RCC 7860 (cell line): ENCODE measurements around the gene MFSD12.
"Not testable (repeated sequence)": the region's sequence is repeated elsewhere in the genome, so short reads cannot be mapped to it uniquely, and the experiment has no call there.

Source experiments
- DNase-seq: peaks from one replicate; pipeline ENCODE4 v3.0.0-alpha.2; 2015; ENCODE audit warnings: low spot score
- FAIRE-seq: peaks from 2 replicates; lab custom pipeline; 2012; peaks lifted over from hg19 to GRCh38; lab: Jason Lieb, UNC

The MFSD12 gene

DNA sequence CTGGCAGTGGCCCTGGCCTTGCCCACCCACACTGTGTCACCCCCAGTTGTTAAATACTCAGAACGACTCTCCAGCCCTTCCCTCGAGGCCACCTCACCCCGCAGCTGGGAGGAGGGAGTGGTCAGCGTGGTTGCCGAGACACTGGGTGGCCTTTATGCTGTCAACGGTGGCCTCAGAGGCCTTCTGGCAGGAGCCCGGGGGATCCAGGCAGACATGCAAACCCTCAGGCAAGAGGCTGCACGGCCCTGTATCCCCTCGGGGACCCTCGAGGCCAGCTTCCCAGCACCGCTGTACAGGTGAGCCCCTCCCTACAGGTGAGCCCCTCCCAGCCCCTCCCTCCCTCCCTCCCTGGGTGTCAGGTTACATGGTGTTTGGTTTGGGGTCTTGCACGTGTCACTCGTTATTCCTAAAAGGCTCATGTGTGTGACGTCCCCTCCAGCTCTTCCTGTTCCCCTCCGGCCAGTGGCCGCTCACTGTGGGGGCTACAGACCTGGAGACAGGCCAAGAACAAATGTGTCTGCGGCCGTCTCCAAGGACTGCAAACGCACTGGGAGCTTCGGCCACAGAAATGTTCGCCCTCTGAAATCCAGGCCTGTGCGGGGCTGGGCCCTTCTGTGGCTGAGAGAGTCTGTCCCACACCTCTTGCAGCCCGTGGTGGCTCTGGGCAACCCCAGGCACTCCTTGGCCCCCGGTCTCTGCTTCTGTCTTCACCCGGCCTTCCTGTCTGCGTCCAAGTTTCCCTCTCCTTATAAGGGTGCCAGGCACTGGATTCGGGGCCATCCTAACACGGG lies 18.2 kb downstream of the MFSD12 start, which contains the start of gene TEKTIP1:
TEKTIP1 (plus strand) TSS at position 210 of the 791 bp plus-strand sequence; CDS start at position 214, 4 bp downstream.
- DNase-seq = no peak
- FAIRE-seq = no peak

DNA sequence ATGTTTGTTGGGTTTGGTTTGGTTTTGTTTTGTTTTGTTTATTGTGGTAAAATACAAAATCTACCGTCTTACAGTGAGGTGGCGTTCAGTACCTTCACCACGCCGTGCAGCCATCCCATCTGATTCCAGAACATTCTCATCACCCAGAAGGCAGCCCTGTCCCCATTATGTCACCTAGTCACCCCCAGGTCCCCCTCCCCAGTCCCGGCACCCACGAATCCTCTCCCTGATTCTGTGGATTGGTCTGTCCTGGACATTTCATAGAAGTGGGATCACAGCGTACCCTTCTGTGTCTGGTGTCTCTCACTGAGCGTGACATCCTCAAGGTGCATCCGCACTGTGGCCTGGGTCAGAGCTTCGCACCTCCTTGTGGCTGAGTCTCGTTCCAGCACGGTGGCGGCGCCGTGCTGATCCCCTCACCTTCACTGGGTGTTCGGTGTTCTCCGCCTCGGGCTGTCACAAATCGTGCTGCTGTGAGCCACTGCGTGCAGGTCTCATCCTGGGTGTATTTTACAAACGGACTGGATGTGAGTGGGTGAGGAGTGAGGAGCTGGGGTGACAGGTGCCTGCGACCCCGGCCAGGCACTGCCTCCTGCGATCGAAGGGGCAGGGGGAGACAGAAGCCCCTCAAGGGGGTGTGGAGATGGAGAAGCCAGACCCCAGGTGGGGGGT lies 19.0 kb downstream of the MFSD12 start:
- FAIRE-seq (no peak), DNase-seq (no peak)

DNA sequence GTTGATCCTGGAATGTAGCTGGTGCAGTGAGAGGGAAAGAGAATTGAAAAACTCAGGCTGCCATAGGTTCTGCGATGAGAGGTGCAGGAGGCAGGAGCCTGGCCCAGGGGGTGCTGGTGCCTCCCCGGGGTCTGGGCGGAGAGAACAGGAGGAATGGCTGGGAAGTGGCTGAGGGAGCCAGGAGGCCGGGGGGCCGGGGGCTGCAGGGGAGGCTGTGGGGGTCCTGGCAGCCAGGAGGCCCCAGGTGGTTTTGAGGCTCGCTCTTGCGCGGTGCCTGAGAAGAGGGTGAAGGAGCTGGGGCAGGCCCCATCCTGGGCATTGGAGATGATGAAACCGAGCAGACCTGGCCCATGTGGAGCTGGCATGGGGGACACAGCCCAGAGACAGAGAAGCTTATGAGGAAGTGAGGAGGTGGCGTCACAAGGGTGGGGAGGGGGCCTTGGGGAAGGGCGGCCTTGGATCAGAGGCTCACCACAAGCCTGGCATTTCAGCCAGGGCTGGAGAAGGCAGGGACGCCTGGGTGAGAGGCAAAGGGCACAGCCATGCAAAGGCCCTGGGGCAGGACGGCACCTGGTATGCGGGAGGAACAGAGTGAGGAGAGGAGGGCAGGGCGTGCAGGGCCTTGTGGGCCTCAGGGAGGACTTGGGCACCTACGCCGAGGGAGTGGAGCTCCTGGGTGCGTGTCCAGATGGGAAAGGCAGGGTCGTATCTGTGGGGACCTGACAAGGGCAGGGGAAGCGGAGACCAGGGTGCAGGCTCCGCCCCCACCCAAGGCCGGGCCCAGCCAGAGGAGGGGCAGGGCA lies 19.7 kb downstream of the MFSD12 start:
- DNase-seq = no peak
- FAIRE-seq = no peak

- FAIRE-seq = no peak
- no peak for DNase-seq
These were observed 20.3 kb downstream of the MFSD12 start for GRCh38 chr19:3537101-3537437.

GRCh38 chr19:3536429-3537100 lies 20.8 kb downstream of the MFSD12 start:
- DNase-seq (no peak), FAIRE-seq (no peak)

DNA sequence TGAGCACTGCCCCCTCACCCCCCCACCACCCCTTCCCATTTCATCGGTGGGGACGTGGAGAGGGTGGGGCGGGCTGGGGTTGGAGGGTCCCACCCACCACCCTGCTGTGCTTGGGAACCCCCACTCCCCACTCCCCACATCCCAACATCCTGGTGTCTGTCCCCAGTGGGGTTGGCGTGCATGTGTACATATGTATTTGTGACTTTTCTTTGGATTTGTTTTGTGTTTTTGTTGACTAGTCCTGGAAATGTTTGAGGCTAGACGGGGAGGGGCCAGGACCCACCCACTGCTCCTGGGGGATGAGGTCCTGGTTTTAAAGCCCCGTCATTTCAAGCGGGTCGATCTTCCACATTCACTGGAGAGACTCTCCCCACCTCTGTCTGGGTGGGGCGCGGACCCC lies 21.4 kb downstream of the MFSD12 start:
- no peak for DNase-seq
- FAIRE-seq = no peak

DNA sequence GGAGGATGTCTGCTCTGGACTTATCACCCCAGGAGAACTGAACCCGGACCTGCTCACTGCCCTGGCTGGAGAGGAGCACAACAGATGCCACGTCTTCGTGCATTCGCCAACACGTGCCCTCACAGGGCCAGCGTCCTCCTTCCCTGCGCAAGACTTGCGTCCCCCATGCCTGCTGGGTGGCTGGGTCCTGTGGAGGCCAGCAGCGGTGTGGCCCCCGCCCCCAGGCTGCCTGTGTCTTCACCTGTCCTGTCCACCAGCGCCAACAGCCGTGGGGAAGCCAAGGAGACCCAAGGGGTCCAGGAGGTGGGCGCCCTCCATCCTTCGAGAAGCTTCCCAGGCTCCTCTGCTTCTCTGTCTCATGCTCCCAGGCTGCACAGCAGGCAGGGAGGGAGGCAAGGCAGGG lies 21.8 kb downstream of the MFSD12 start:
- DNase-seq (no peak), FAIRE-seq (no peak)

DNA sequence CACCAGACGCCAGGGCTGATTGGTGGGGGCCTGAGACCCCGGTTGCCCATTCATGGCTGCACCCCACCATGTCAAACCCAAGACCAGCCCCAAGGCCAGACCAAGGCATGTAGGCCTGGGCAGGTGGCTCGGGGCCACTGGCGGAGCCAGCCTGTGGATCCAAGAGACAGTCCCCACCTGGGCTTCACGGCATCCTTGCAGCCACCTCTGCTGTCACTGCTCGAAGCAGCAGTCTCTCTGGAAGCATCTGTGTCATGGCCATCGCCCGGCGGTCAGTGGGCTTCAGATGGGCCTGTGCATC lies 22.2 kb downstream of the MFSD12 start:
- FAIRE-seq (no peak), DNase-seq (no peak)

DNA sequence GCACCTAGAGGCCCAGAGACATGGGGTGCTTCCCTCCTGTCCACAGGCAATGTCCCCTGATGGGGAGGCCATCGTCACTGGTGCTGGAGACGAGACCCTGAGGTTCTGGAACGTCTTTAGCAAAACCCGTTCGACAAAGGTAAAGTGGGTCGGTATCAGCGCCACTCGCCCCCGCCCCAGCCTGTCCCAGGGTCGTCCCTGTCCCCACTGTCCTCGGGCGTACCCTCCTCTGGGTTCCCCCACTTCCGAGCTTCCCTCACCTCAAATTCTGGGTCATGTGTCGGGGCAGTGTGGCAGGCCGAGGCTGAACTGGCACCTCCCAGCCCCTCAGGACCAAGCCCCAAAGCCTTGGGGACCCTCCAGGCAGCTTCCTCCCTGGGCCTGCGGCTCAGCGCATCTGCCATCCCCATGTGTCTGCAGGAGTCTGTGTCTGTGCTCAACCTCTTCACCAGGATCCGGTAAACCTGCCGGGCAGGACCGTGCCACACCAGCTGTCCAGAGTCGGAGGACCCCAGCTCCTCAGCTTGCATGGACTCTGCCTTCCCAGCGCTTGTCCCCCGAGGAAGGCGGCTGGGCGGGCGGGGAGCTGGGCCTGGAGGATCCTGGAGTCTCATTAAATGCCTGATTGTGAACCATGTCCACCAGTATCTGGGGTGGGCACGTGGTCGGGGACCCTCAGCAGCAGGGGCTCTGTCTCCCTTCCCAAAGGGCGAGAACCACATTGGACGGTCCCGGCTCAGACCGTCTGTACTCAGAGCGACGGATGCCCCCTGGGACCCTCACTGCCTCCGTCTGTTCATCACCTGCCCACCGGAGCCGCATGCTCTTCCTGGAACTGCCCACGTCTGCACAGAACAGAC lies 22.8 kb downstream of the MFSD12 start:
- DNase-seq (no peak), FAIRE-seq (no peak)

DNA sequence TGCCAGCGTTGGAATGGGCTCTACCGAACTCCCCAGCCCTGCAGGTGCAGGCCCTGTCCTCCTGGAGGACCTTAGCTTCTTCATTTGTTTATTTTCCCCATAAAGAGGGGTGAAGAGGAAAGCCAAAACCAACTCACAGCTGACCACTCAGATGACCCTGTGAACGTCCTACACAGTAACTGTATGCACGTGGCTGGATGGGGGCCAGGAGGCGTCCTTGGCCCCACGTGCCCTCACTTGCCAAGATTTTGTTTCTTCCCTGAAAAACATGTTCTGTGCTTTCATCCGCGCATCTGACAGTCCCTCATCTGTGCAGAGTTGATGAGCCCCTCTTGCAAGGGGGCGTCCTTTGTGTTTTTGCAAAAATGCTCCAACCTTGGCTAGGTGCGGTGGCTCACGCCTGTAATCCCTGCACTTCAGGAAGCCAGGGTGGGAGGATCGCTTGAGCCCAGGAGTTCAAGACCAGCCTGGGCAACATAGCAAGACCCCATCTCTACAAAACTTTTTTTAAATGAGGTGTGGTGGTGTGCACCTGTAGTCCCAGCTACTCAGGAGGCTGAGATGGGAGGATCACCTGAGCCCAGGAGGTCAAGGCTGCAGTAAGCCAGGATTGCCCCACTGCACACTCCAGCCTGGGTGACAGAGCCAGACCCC lies 23.7 kb downstream of the MFSD12 start:
- no peak for FAIRE-seq
- DNase-seq = no peak

- FAIRE-seq (no peak), DNase-seq (no peak)
These were observed 24.4 kb downstream of the MFSD12 start for GRCh38 chr19:3533033-3533432.

DNA sequence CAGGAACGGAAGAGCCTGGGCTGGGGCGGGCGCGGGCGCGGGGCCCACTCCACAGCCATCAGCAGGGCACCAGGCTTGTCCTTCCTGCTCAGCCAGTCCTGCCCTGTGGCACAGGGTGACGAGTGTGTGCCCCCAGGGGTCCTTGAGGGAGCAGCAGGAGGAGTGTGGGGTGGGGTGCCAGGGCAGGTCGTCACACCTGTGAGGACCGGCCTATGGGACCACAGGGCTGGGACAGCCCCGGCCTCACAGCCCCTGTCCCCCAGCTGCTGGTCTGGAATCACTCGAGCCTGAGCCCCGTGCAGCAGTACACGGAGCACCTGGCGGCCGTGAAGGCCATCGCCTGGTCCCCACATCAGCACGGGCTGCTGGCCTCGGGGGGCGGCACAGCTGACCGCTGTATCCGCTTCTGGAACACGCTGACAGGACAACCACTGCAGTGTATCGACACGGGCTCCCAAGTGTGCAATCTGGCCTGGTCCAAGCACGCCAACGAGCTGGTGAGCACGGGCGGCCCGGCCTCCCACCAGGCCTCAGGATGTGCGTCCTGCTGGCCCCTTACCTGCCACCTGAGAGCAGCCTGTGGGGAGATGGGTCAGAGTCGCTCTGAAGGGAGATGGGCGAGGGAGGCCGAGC lies 25.1 kb downstream of the MFSD12 start:
- FAIRE-seq (no peak), DNase-seq (no peak)

GRCh38 chr19:3531716-3532115 lies 25.7 kb downstream of the MFSD12 start:
- DNase-seq (no peak), FAIRE-seq (no peak)

DNA sequence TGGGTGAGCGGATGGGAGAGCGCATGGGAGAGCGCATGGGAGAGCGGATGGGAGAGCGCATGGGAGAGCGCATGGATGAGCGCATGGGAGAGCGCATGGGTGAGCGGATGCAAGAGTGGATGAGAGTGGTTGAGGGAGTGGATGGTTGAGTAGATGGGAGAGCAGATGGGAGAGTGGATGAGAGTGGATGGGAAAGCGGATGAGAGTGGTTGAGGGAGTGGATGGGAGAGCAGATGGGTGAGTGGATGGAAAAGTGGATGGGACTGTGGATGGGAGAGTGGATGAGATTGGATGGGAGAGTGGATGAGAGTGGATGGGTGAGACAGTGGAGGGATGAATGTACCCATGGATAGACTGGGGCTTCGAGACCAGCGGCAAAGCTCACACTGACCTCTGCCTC lies 27.0 kb downstream of the MFSD12 start:
- no peak for DNase-seq
- no peak for FAIRE-seq

DNA sequence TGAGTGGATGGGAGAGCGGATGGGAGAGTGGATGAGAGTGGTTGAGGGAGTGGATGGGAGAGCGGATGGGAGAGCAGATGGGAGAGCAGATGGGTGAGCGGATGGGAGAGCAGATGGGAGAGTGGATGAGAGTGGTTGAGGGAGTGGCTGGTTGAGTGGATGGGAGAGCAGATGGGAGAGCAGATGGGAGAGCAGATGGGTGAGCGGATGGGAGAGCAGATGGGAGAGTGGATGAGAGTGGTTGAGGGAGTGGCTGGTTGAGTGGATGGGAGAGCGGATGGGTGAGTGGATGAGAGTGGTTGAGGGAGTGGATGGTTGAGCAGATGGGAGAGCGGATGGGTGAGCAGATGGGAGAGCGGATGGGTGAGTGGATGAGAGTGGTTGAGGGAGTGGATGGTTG lies 28.1 kb downstream of the MFSD12 start:
- not testable (repeated sequence) for FAIRE-seq, DNase-seq

GRCh38 chr19:3528539-3529211 lies 28.7 kb downstream of the MFSD12 start:
- FAIRE-seq (no peak), DNase-seq (no peak)

- DNase-seq (no peak), FAIRE-seq (no peak)
These were observed 29.3 kb downstream of the MFSD12 start for GRCh38 chr19:3528080-3528479.

DNA sequence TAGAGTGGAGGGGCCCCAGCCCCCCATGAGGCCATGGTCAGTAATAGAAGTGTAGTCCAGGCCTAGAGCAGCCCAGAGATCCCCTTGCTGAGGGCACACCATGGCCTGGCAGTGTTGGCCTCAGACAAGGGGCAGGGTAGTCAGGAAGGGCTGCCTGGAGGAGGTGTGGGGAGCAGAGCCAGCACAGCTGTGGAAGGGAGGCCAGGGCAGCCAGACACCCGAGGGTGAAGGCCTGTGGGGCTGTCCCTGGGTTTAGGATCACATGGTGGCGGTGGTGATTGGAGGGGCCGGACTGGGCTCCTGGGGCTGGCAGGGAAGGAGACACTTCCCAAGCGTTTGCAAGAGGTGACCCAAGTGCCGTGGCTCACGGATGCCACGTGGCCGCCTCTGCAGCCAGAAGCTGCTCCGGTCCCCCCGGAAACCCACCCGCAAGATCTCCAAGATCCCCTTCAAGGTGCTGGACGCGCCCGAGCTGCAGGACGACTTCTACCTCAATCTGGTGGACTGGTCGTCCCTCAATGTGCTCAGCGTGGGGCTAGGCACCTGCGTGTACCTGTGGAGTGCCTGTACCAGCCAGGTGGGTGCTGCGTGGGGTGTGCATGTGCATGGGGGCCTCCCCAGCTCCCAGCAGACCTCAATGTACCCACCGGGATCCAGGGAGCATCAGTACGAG lies 30.0 kb downstream of the MFSD12 start:
- DNase-seq (no peak), FAIRE-seq (no peak)
